Karpas-422 (cell line): ENCODE results near the gene RAB11FIP4. TPM values are rescaled to one million over a fixed set of nuclear protein-coding genes. Genes with fewer than 3 reads are reported as not detected.

Experiments used
- DNase-seq: peaks from one replicate; pipeline ENCODE4 v3.0.0-alpha.2; 2015
- H2AFZ ChIP-seq: fragments of 200-600 bp; sonication (generic); 2 replicates; pipeline ENCODE4 v1.6.1; 2014; ENCODE audit warnings: antibody characterized with exemption, low read length, mixed read lengths
- H3K27ac ChIP-seq: fragments of 200-600 bp; sonication (generic); 2 replicates; pipeline ENCODE4 v1.5.1; 2014; ENCODE audit warnings: mild to moderate bottlenecking, low read length, moderate library complexity
- H3K27me3 ChIP-seq: fragments of 200-600 bp; sonication (generic); 2 replicates; pipeline ENCODE4 v1.6.1; 2014; ENCODE audit warnings: low read length, mixed read lengths
- H3K36me3 ChIP-seq: fragments of 200-600 bp; sonication (generic); 2 replicates; pipeline ENCODE4 v1.6.1; 2014; ENCODE audit warnings: low read length, mixed read lengths; ENCODE audit not compliant: insufficient read depth
- H3K4me1 ChIP-seq: fragments of 200-600 bp; sonication (generic); 2 replicates; pipeline ENCODE4 v1.6.1; 2014; ENCODE audit warnings: mild to moderate bottlenecking, low read length, mixed read lengths
- H3K4me2 ChIP-seq: fragments of 200-600 bp; sonication (generic); 2 replicates; pipeline ENCODE4 v1.6.1; 2014; ENCODE audit warnings: low read length, low read depth, mild to moderate bottlenecking; ENCODE audit not compliant: poor library complexity, severe bottlenecking
- H3K4me3 ChIP-seq: fragments of 200-600 bp; sonication (generic); 2 replicates; pipeline ENCODE4 v1.5.1; 2014; ENCODE audit warnings: mild to moderate bottlenecking, antibody characterized with exemption, low read length, mixed read lengths
- H3K79me2 ChIP-seq: fragments of 200-600 bp; sonication (generic); 2 replicates; pipeline ENCODE4 v1.6.1; 2014; ENCODE audit warnings: mild to moderate bottlenecking, low read length, mixed read lengths
- H3K9ac ChIP-seq: fragments of 200-600 bp; sonication (generic); 2 replicates; pipeline ENCODE4 v1.6.0; 2014; ENCODE audit warnings: low read length
- H3K9me2 ChIP-seq: fragments of 200-600 bp; sonication (generic), shearing (Covaris generic); replicated peaks from 2 replicates; pipeline ENCODE4 v1.6.0; 2014; ENCODE audit warnings: mild to moderate bottlenecking, low read length, moderate library complexity; ENCODE audit not compliant: insufficient read depth
- H3K9me3 ChIP-seq: fragments of 300-700, 200-600 bp; sonication (generic); 2 replicates; pipeline ENCODE4 v1.6.1; 2014; ENCODE audit warnings: low read length, mixed read lengths
- H4K20me1 ChIP-seq: fragments of 200-600 bp; sonication (generic); 2 replicates; pipeline ENCODE4 v1.6.1; 2014; ENCODE audit warnings: mild to moderate bottlenecking, antibody characterized with exemption, low read length, low read depth; ENCODE audit not compliant: insufficient read depth
- total RNA-seq: library from RNA; depleted of rRNA; stranded (reverse); fragments of >200 nt; shearing (Covaris generic); gene quantifications from 2 replicates; pipeline ENCODE4 v1.2.3, GENCODE V29; 2014; ENCODE audit warnings: low replicate concordance

The RAB11FIP4 gene
- total RNA-seq, 1 experiment from 2014 or later: 3.6 TPM

- Histone ChIP-seq H3K9me3 (no peaks in the 10 kb centered on the region), H3K27ac (no peak overlapping the region), H3K36me3 (no peaks in the 10 kb centered on the region), H3K4me1 (no peaks in the 10 kb centered on the region), H3K9me2 (no peaks in the 10 kb centered on the region), H3K79me2 (no peaks in the 10 kb centered on the region), H3K27me3 (no peaks in the 10 kb centered on the region), H3K4me2 (no peak overlapping the region), H3K9ac (no peak overlapping the region), H2AFZ (no peak overlapping the region), H3K4me3 (no peak overlapping the region), H4K20me1 (no peaks in the 10 kb centered on the region)
- DNase-seq: no peak
Measured at GRCh38 chr17:31449111-31449510, 57.6 kb downstream of the RAB11FIP4 start.

GRCh38 chr17:31449746-31450145 lies 58.3 kb downstream of the RAB11FIP4 start:
- no peak overlapping the region for H2AFZ ChIP-seq
- no peak overlapping the region for H3K4me3 ChIP-seq
- H3K9me2 ChIP-seq: no peaks in the 10 kb centered on the region
- H3K4me1 ChIP-seq: no peaks in the 10 kb centered on the region
- H3K27me3 ChIP-seq: no peaks in the 10 kb centered on the region
- no peak for DNase-seq
- H3K36me3 ChIP-seq: no peaks in the 10 kb centered on the region
- no peaks in the 10 kb centered on the region for H3K9me3 ChIP-seq
- no peak overlapping the region for H3K9ac ChIP-seq
- H3K4me2 ChIP-seq: no peak overlapping the region
- no peaks in the 10 kb centered on the region for H4K20me1 ChIP-seq
- no peak overlapping the region for H3K27ac ChIP-seq
- H3K79me2 ChIP-seq: no peaks in the 10 kb centered on the region

- Histone ChIP-seq H3K4me2 (no peak overlapping the region), H4K20me1 (no peaks in the 10 kb centered on the region), H3K27me3 (no peaks in the 10 kb centered on the region), H3K9me2 (no peaks in the 10 kb centered on the region), H3K36me3 (no peaks in the 10 kb centered on the region), H3K79me2 (no peaks in the 10 kb centered on the region), H3K9me3 (no peaks in the 10 kb centered on the region), H3K27ac (no peak overlapping the region), H3K4me3 (no peak overlapping the region), H3K9ac (no peak overlapping the region), H3K4me1 (no peaks in the 10 kb centered on the region), H2AFZ (no peak overlapping the region)
- no peak for DNase-seq
Measured at GRCh38 chr17:31452101-31452500, 60.6 kb downstream of the RAB11FIP4 start.

- H3K4me2 ChIP-seq: no peak overlapping the region
- H3K9me3 ChIP-seq: no peaks in the 10 kb centered on the region
- no peaks in the 10 kb centered on the region for H3K9me2 ChIP-seq
- no peak for DNase-seq
- H3K79me2 ChIP-seq: no peaks in the 10 kb centered on the region
- H2AFZ ChIP-seq: no peak overlapping the region
- H3K27ac ChIP-seq: no peak overlapping the region
- H3K27me3 ChIP-seq: no peaks in the 10 kb centered on the region
- H3K4me3 ChIP-seq: no peak overlapping the region
- H3K36me3 ChIP-seq: no peaks in the 10 kb centered on the region
- H3K9ac ChIP-seq: no peak overlapping the region
- no peaks in the 10 kb centered on the region for H3K4me1 ChIP-seq
- H4K20me1 ChIP-seq: no peaks in the 10 kb centered on the region
Measured at GRCh38 chr17:31452561-31453110, 61.2 kb downstream of the RAB11FIP4 start.

- no peaks in the 10 kb centered on the region for H4K20me1 ChIP-seq
- H3K4me2 ChIP-seq: no peak overlapping the region
- no peak overlapping the region for H3K9ac ChIP-seq
- H3K9me3 ChIP-seq: no peaks in the 10 kb centered on the region
- no peak for DNase-seq
- no peaks in the 10 kb centered on the region for H3K9me2 ChIP-seq
- H3K27ac ChIP-seq: no peak overlapping the region
- no peaks in the 10 kb centered on the region for H3K27me3 ChIP-seq
- H3K36me3 ChIP-seq: no peaks in the 10 kb centered on the region
- no peak overlapping the region for H3K4me3 ChIP-seq
- no peak overlapping the region for H2AFZ ChIP-seq
- H3K4me1 ChIP-seq: no peaks in the 10 kb centered on the region
- H3K79me2 ChIP-seq: no peaks in the 10 kb centered on the region
Measured at GRCh38 chr17:31453896-31454295, 62.4 kb downstream of the RAB11FIP4 start.

GRCh38 chr17:31456814-31457213 lies 65.3 kb downstream of the RAB11FIP4 start:
- no peak overlapping the region for H3K4me3 ChIP-seq
- no peaks in the 10 kb centered on the region for H3K9me3 ChIP-seq
- H3K79me2 ChIP-seq: no peaks in the 10 kb centered on the region
- no peaks in the 10 kb centered on the region for H3K9me2 ChIP-seq
- no peaks in the 10 kb centered on the region for H3K4me1 ChIP-seq
- H4K20me1 ChIP-seq: no peaks in the 10 kb centered on the region
- no peak overlapping the region for H2AFZ ChIP-seq
- no peak overlapping the region for H3K27ac ChIP-seq
- no peak overlapping the region for H3K9ac ChIP-seq
- no peak overlapping the region for H3K4me2 ChIP-seq
- H3K36me3 ChIP-seq: no peaks in the 10 kb centered on the region
- DNase-seq: no peak
- no peaks in the 10 kb centered on the region for H3K27me3 ChIP-seq

GRCh38 chr17:31457391-31458234 lies 66.1 kb downstream of the RAB11FIP4 start:
- Histone ChIP-seq H3K27ac (no peak overlapping the region), H3K4me2 (no peak overlapping the region), H3K36me3 (no peaks in the 10 kb centered on the region), H3K9ac (no peak overlapping the region), H3K79me2 (no peaks in the 10 kb centered on the region), H3K9me2 (no peaks in the 10 kb centered on the region), H3K27me3 (no peaks in the 10 kb centered on the region), H4K20me1 (no peaks in the 10 kb centered on the region), H3K9me3 (no peaks in the 10 kb centered on the region), H3K4me3 (no peak overlapping the region), H2AFZ (no peak overlapping the region), H3K4me1 (no peaks in the 10 kb centered on the region)
- no peak for DNase-seq

GRCh38 chr17:31458829-31459228 lies 67.4 kb downstream of the RAB11FIP4 start:
- no peak overlapping the region for H3K9ac ChIP-seq

More at GRCh38 chr17:31458829-31459228, 67.4 kb downstream of the RAB11FIP4 start:
- Histone ChIP-seq H3K79me2 (no peaks in the 10 kb centered on the region), H3K27ac (no peak overlapping the region), H3K4me2 (no peak overlapping the region), H3K9me3 (no peaks in the 10 kb centered on the region), H3K9me2 (no peaks in the 10 kb centered on the region), H3K27me3 (no peaks in the 10 kb centered on the region), H2AFZ (no peak overlapping the region), H3K4me3 (no peak overlapping the region), H3K36me3 (no peaks in the 10 kb centered on the region), H4K20me1 (no peaks in the 10 kb centered on the region), H3K4me1 (no peaks in the 10 kb centered on the region)
- DNase-seq: no peak
